GM12878 (cell line): ENCODE data around the gene SPRYD7. TPM values are rescaled to one million over a fixed set of nuclear protein-coding genes. Genes with fewer than 3 reads are reported as not detected.

Experiments
- ASH2L ChIP-seq: fragments of 300-600, 200-600 bp; sonication (generic); IDR thresholded peaks from 2 replicates; pipeline ENCODE4 v1.6.1; 2017; ENCODE audit warnings: low read depth, mild to moderate bottlenecking, borderline replicate concordance
- ATF7 ChIP-seq: fragments of 450-650 bp; IDR thresholded peaks from 2 replicates; pipeline ENCODE4 v1.6.1; 2016; ENCODE audit warnings: low read depth, mild to moderate bottlenecking
- CHD2 ChIP-seq: IDR thresholded peaks from 2 replicates; pipeline ENCODE4 v1.6.1; 2011; ENCODE audit warnings: low read depth, low read length, improper control_type of control experiment, borderline replicate concordance
- CHD4 ChIP-seq: fragments of 200-600 bp; sonication (generic); IDR thresholded peaks from 2 replicates; pipeline ENCODE4 v1.6.1; 2016; ENCODE audit warnings: mild to moderate bottlenecking
- CREM ChIP-seq: IDR thresholded peaks from 2 replicates; pipeline ENCODE4 v1.6.1; 2014; ENCODE audit warnings: antibody characterized with exemption, low read depth
- FOS ChIP-seq: IDR thresholded peaks from 3 replicates; pipeline ENCODE4 v1.6.1; 2011; ENCODE audit warnings: borderline replicate concordance; ENCODE audit not compliant: insufficient read length; ENCODE audit errors: extremely low read depth
- HSF1 ChIP-seq: fragments of 150-350 bp; IDR thresholded peaks from 2 replicates; pipeline ENCODE4 v1.6.1; 2014; ENCODE audit warnings: mild to moderate bottlenecking, low read depth, low read length
- KLF5 ChIP-seq: fragments of 450-650 bp; IDR thresholded peaks from 2 replicates; pipeline ENCODE4 v1.6.1; 2014; ENCODE audit warnings: mild to moderate bottlenecking; ENCODE audit not compliant: partially characterized antibody
- MEF2A ChIP-seq: IDR thresholded peaks from 2 replicates; pipeline ENCODE4 v1.6.1; 2011; ENCODE audit warnings: low read depth, mild to moderate bottlenecking, low read length, moderate library complexity; ENCODE audit not compliant: insufficient read depth
- MLLT1 ChIP-seq: fragments of 450-650 bp; IDR thresholded peaks from 2 replicates; pipeline ENCODE4 v1.6.1; 2016; ENCODE audit warnings: mild to moderate bottlenecking
- NRF1 ChIP-seq: conservative IDR thresholded peaks from 2 replicates; pipeline ENCODE4 v1.6.1; 2011; ENCODE audit warnings: mild to moderate bottlenecking, low read depth, low read length, improper control_type of control experiment
- PML ChIP-seq: IDR thresholded peaks from 2 replicates; pipeline ENCODE4 v1.6.1; 2012; ENCODE audit warnings: low read length, inconsistent platforms
- SKIL ChIP-seq: fragments of 450-650 bp; IDR thresholded peaks from 2 replicates; pipeline ENCODE4 v1.6.1; 2017; ENCODE audit warnings: mild to moderate bottlenecking, low read depth, inconsistent platforms; ENCODE audit not compliant: poor library complexity, severe bottlenecking
- SMAD1 ChIP-seq: fragments of 450-650 bp; IDR thresholded peaks from 2 replicates; pipeline ENCODE4 v1.6.1; 2018; ENCODE audit warnings: mild to moderate bottlenecking, low read depth; ENCODE audit not compliant: partially characterized antibody
- SMARCA5 ChIP-seq: fragments of 450-650 bp; IDR thresholded peaks from 2 replicates; pipeline ENCODE4 v1.6.1; 2017; ENCODE audit warnings: mild to moderate bottlenecking
- STAT1 ChIP-seq: fragments of 450-650 bp; conservative IDR thresholded peaks from 2 replicates; pipeline ENCODE4 v1.6.1; 2014; ENCODE audit warnings: antibody characterized with exemption, mild to moderate bottlenecking
- TAF1 ChIP-seq: IDR thresholded peaks from 2 replicates; pipeline ENCODE4 v1.6.1; 2011; ENCODE audit warnings: mild to moderate bottlenecking, low read depth, low read length, borderline replicate concordance
- TCF12 ChIP-seq: IDR thresholded peaks from 2 replicates; pipeline ENCODE4 v1.6.1; 2011; ENCODE audit warnings: low read depth, mild to moderate bottlenecking, low read length
- TCF3 ChIP-seq: IDR thresholded peaks from 2 replicates; pipeline ENCODE4 v1.6.1; 2012; ENCODE audit warnings: low read depth, mild to moderate bottlenecking, low read length, borderline replicate concordance; ENCODE audit not compliant: insufficient read depth
- ZNF592 ChIP-seq: fragments of 450-650 bp; IDR thresholded peaks from 2 replicates; pipeline ENCODE4 v1.6.1; 2017; ENCODE audit warnings: mild to moderate bottlenecking, moderate library complexity
- polyA plus RNA-seq, 11 experiments: library from polyadenylated mRNA; depleted of rRNA in 4 of 11; unstranded in 6 of 11; stranded (reverse) in 5 of 11; fragments of >200 nt; fragmentation: Nextera tagmentation in 4 of 11; fragmentation: Illumina TruSeq in 1 of 11; extraction: Ambion mirVana in 4 of 11; extraction: Trizol in 1 of 11; gene quantifications; 1 replicate in 1 of 11; 2 replicates in 10 of 11; pipeline versions ENCODE4 v1.2.1 to v1.2.3, GENCODE V29; 2011 to 2016; ENCODE audit warnings: inconsistent platforms in 2 of 11, missing spikeins in 2 of 11, low read depth in 1 of 11
- total RNA-seq, 4 experiments: library from RNA; depleted of rRNA in 3 of 4; stranded (reverse); fragments of >200 nt in 3 of 4; fragmentation: Illumina TruSeq in 1 of 4; extraction: Trizol in 1 of 4; gene quantifications; 2 replicates each; pipeline versions ENCODE4 v1.2.1 to v1.2.3, GENCODE V29; 2013 to 2021

The SPRYD7 gene
- total and polyA plus RNA-seq, 10 of the 15 experiments (the other 5 are each of a cell fraction or from before 2014, with no cell fraction given) = 5.3 to 18.7 (median 9.6) TPM

- TF ChIP-seq MLLT1 (0 out of 2 replicates have a peak, but pooled peaks have one; percentile 30), STAT1 (no peak), TAF1 (peak; percentile 61; the same call in 1 of the 2 replicates), CHD4 (no peak), SKIL (peak; percentile 35), CREM (peak; percentile 42; the same call in 1 of the 2 replicates), SMARCA5 (peak; percentile 95), ATF7 (0 out of 2 replicates have a peak, but pooled peaks have one; percentile 44), ASH2L (no peak), SMAD1 (peak; percentile 51), MEF2A (0 out of 2 replicates have a peak, but pooled peaks have one; percentile 60), TCF3 (0 out of 2 replicates have a peak, but pooled peaks have one; percentile 33), KLF5 (no peak), HSF1 (peak; percentile 26; the same call in 1 of the 2 replicates), ZNF592 (no peak), FOS (no peak), NRF1 (peak; percentile 93), TCF12 (peak; percentile 56; the same call in 1 of the 2 replicates), PML (no peak; the same call in 1 of the 2 replicates), CHD2 (0 out of 2 replicates have a peak, but pooled peaks have one; percentile 57)
Measured at GRCh38 chr13:49936075-49936967, at the start of gene SPRYD7 (continued).
